ENCODE measurements around the gene GABRA4. TPM values are rescaled to one million over a fixed set of nuclear protein-coding genes. Genes with fewer than 3 reads are reported as not detected.

The GABRA4 gene
- total and polyA plus RNA-seq, 10 donors, result under 0.01 to 0.10 (median 0.04) TPM; not detected in 6

- Histone ChIP-seq H3K9me3 (no peaks in the 10 kb centered on the region), H3K4me1 (no peaks in the 10 kb centered on the region), H3K4me3 (no peak overlapping the region), H3K27ac (no peak overlapping the region), H3K36me3 (no peaks in the 10 kb centered on the region), H3K27me3 (replicated peaks in 1 of 7) (peaks cover 0 to 20% (median 0%) of the 10 kb centered on the region in 7 donors)
- intact Hi-C loops (cut with DNase I; ENCODE audit: low total_unique reads), result no loop called here
- no peak for DNase-seq
- TF ChIP-seq POLR2A (IDR thresholded peaks at IDR 0.05) (no peak), POLR2AphosphoS5 (IDR thresholded peaks at IDR 0.05) (no peak), CTCF (IDR thresholded peaks at IDR 0.05 in 8 of 11, conservative IDR thresholded peaks at IDR 0.05 in 3 of 11) (no peak)
Observed at GRCh38 chr4:46924789-46925529, 68.4 kb downstream of the GABRA4 start.

- no peak overlapping the region for H3K4me3 ChIP-seq
- no peak for TF ChIP-seq POLR2A (IDR thresholded peaks at IDR 0.05)
- TF ChIP-seq CTCF (IDR thresholded peaks at IDR 0.05 in 8 of 11, conservative IDR thresholded peaks at IDR 0.05 in 3 of 11), result no peak
- no peak for TF ChIP-seq POLR2AphosphoS5 (IDR thresholded peaks at IDR 0.05)
- peaks cover 0 to 6% (median 0%) of the 10 kb centered on the region in 7 donors for H3K27me3 ChIP-seq (replicated peaks in 1 of 7)
- DNase-seq, result no peak
- no peak overlapping the region for H3K27ac ChIP-seq
- H3K36me3 ChIP-seq, result no peaks in the 10 kb centered on the region
- no peaks in the 10 kb centered on the region for H3K9me3 ChIP-seq
- no peaks in the 10 kb centered on the region for H3K4me1 ChIP-seq
- 50 to 65% (median 60%) methylated on average over 3 of the region's 3 CpGs for WGBS, 5 donors
- intact Hi-C loops (cut with DNase I; ENCODE audit: low total_unique reads), result no loop called here
Observed at GRCh38 chr4:46922205-46922604, 71.2 kb downstream of the GABRA4 start.

- 88 to 92% (median 90%) methylated on average over 12 of the region's 12 CpGs for WGBS, 5 donors
- Histone ChIP-seq H3K27me3 (replicated peaks in 1 of 7) (no peaks in the 10 kb centered on the region), H3K4me1 (no peaks in the 10 kb centered on the region), H3K27ac (no peak within 1 kb of the TSS), H3K4me3 (no peak within 1 kb of the TSS), H3K9me3 (no peaks in the 10 kb centered on the region), H3K36me3 (no peaks in the 10 kb centered on the region)
- TF ChIP-seq POLR2AphosphoS5 (IDR thresholded peaks at IDR 0.05) (no peak), CTCF (IDR thresholded peaks at IDR 0.05 in 8 of 11, conservative IDR thresholded peaks at IDR 0.05 in 3 of 11) (no peak), POLR2A (IDR thresholded peaks at IDR 0.05) (no peak)
- DNase-seq, result peak; percentile 17
- intact Hi-C loops (cut with DNase I; ENCODE audit: low total_unique reads), result no loop called here
Observed at GRCh38 chr4:46909078-46909477, 84.3 kb downstream of the GABRA4 start, which contains the start of gene COX7B2. Gene COX7B2 (minus strand): TSS chr4:46909245. CDS start chr4:46735192, 174,053 bp downstream.

GRCh38 chr4:46908148-46908547 is 85.2 kb downstream of the GABRA4 start:
- H3K4me1 ChIP-seq, result no peaks in the 10 kb centered on the region
- 65 to 86% (median 82%) methylated on average over 4 of the region's 4 CpGs for WGBS, 5 donors
- no peaks in the 10 kb centered on the region for H3K9me3 ChIP-seq
- H3K4me3 ChIP-seq, result no peak overlapping the region
- no peak for DNase-seq
- H3K27me3 ChIP-seq (replicated peaks in 1 of 7), result no peaks in the 10 kb centered on the region
- TF ChIP-seq POLR2AphosphoS5 (IDR thresholded peaks at IDR 0.05), result no peak
- no peak for TF ChIP-seq POLR2A (IDR thresholded peaks at IDR 0.05)
- TF ChIP-seq CTCF (IDR thresholded peaks at IDR 0.05 in 8 of 11, conservative IDR thresholded peaks at IDR 0.05 in 3 of 11), result no peak
- H3K36me3 ChIP-seq, result no peaks in the 10 kb centered on the region
- H3K27ac ChIP-seq, result no peak overlapping the region
- intact Hi-C loops (cut with DNase I; ENCODE audit: low total_unique reads), result no loop called here
